Activated naive CD8-positive, alpha-beta T cell treated with anti-CD3 and anti-CD28 coated beads, Interleukin-2, amount 50 U/mL, for 24 hours (primary cell): Measurements from ENCODE around the gene G6PC2.

Experiments
- ATAC-seq: fragments of 150-1000 bp; cut with Tn5 transposase; one replicate; pipeline ENCODE4 v1.10.0; 2021
- DNase-seq: peaks from one replicate; pipeline ENCODE4 v3.0.0; 2021
- H3K27ac Mint-ChIP-seq: one replicate; pipeline ENCODE4 v1.8.0; 2021; ENCODE audit warnings: mild to moderate bottlenecking, mixed read lengths
- H3K27me3 Mint-ChIP-seq: one replicate; pipeline ENCODE4 v1.8.0; 2021; ENCODE audit warnings: mixed read lengths
- H3K36me3 Mint-ChIP-seq: one replicate; pipeline ENCODE4 v1.8.0; 2021; ENCODE audit warnings: low read depth, mixed read lengths
- H3K4me1 Mint-ChIP-seq: one replicate; pipeline ENCODE4 v1.8.0; 2021; ENCODE audit warnings: mixed read lengths
- H3K4me3 Mint-ChIP-seq: one replicate; pipeline ENCODE4 v1.8.0; 2021; ENCODE audit warnings: mild to moderate bottlenecking, moderate library complexity, mixed read lengths
- H3K9me3 Mint-ChIP-seq: one replicate; pipeline ENCODE4 v1.8.0; 2021; ENCODE audit warnings: mixed read lengths

Gene G6PC2

DNA sequence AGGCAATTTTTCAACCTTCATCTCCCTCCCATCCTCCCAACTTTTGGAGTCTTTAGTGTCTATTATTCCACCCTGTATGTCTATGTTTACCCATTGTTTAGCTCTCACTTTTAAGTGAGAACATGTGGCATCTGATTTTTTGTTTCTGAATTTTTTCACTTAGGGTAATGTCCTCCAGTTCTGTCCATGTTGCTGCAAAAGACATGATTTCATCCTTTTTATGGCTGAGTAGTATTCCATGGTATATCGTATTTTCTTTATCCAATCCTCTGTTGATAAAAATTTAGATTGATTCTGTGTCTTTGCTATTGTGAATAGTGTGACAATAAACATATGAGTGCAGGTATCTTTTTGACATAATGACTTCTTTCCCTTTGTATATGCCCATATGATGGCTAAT is 48.2 kb downstream of the G6PC2 start:
- H3K36me3 Mint-ChIP-seq: peaks cover 2% of the 10 kb centered on the region

GRCh38 chr2:168951871-168952270 is 50.8 kb downstream of the G6PC2 start:
- no peak for DNase-seq
- no peak overlapping the region for H3K4me3 Mint-ChIP-seq
- H3K9me3 Mint-ChIP-seq: peaks cover 33% of the 10 kb centered on the region
- peaks cover 2% of the 10 kb centered on the region for H3K36me3 Mint-ChIP-seq
- no peak for ATAC-seq
- peaks cover 7% of the 10 kb centered on the region for H3K27me3 Mint-ChIP-seq
- H3K27ac Mint-ChIP-seq: no peak overlapping the region
- no peaks in the 10 kb centered on the region for H3K4me1 Mint-ChIP-seq

More for the DNA sequence above, 48.2 kb downstream of the G6PC2 start:
- ATAC-seq (no peak), DNase-seq (no peak)
- Mint-ChIP-seq H3K9me3 (peaks cover 25% of the 10 kb centered on the region), H3K27ac (no peak overlapping the region), H3K4me3 (no peak overlapping the region), H3K27me3 (peaks cover 3% of the 10 kb centered on the region), H3K4me1 (no peaks in the 10 kb centered on the region)

DNA sequence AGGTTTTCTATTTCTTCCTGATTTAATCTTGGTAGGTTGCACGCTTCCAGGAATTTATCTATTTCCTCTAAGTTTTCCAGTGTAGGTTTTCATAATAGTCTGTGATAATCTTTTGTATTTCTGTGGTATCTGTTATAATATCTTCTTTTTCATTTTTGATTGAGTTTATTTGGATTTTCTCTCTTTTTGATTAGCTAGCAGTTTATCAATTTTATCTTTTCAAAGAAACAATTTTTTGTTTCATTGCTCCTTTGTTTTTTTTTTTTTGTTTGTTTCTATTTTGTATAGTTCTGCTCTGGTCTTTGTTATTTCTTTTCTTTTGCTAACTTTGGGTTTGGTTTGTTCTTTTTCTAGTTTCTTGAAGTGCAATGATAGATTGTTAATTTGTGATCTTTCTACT is 51.3 kb downstream of the G6PC2 start:
- DNase-seq: no peak
- Mint-ChIP-seq H3K27ac (no peak overlapping the region), H3K4me3 (no peak overlapping the region), H3K4me1 (no peaks in the 10 kb centered on the region), H3K9me3 (peaks cover 33% of the 10 kb centered on the region), H3K36me3 (peaks cover 2% of the 10 kb centered on the region), H3K27me3 (peaks cover 7% of the 10 kb centered on the region)
- no peak for ATAC-seq

DNA sequence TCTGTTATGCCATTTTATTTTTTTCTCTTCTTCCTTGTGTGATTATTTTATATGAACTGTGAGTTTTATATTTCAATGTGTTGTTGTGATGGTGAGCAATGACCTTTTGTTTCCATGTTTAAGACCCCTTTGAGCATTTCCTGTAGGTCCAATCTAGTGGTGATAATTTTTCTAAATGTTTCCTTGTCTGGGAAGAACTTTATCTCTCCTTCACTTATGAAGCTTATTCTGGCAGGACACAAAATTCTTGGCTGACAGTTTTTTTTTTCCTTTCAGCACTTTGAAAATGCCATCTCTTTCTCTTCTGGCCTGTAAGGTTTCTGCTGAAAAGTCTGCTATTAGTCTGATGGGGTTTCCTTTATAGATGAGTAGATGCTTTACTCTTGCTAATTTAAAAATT is 53.2 kb downstream of the G6PC2 start:
- no peak overlapping the region for H3K27ac Mint-ChIP-seq
- DNase-seq (no peak), ATAC-seq (no peak)

DNA sequence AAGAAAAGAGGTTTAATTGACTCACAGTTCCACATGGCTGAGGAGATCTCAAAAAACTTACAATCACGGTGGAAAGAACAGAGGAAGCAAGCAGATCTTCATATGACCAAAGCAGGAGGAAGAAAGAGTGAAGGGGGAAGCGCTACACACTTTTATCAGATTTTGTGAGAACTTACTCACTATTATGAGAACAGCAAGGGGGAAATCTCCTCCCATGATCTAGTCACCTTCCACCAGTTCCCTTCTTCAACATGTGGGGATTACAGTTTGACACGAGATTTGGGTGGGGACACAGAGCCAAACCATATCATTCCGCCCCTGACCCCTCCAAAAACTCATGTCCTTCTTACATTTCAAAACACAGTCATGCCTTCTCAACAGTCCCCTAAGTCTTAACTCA is 54.2 kb downstream of the G6PC2 start:
- DNase-seq: no peak
- H3K27ac Mint-ChIP-seq: no peak overlapping the region
- H3K27me3 Mint-ChIP-seq: peaks cover 7% of the 10 kb centered on the region
- H3K36me3 Mint-ChIP-seq: peaks cover 2% of the 10 kb centered on the region
- H3K4me3 Mint-ChIP-seq: no peak overlapping the region
- no peaks in the 10 kb centered on the region for H3K4me1 Mint-ChIP-seq
- ATAC-seq: no peak
- peaks cover 33% of the 10 kb centered on the region for H3K9me3 Mint-ChIP-seq

More for the DNA sequence above, 53.2 kb downstream of the G6PC2 start:
- Mint-ChIP-seq H3K4me1 (no peaks in the 10 kb centered on the region), H3K9me3 (peaks cover 33% of the 10 kb centered on the region), H3K27me3 (peaks cover 7% of the 10 kb centered on the region), H3K4me3 (no peak overlapping the region), H3K36me3 (peaks cover 2% of the 10 kb centered on the region)

GRCh38 chr2:168956392-168956791 is 55.3 kb downstream of the G6PC2 start:
- ATAC-seq: no peak
- Mint-ChIP-seq H3K27ac (no peak overlapping the region), H3K4me1 (no peaks in the 10 kb centered on the region), H3K36me3 (peaks cover 2% of the 10 kb centered on the region), H3K9me3 (peaks cover 33% of the 10 kb centered on the region), H3K4me3 (no peak overlapping the region), H3K27me3 (peaks cover 7% of the 10 kb centered on the region)
- no peak for DNase-seq
